Measurements from ENCODE around the gene GTF3C2.

Gene GTF3C2

GRCh38 chr2:27280826-27281225, 75.7 kb downstream of the GTF3C2 start:
- no peak overlapping the region for H3K4me3 ChIP-seq (ENCODE audit: low read length)
- TF ChIP-seq ZNF274 (IDR thresholded peaks at IDR 0.05; ENCODE audit: low read depth, low read length): no peak

GRCh38 chr2:27278010-27278409, 78.6 kb downstream of the GTF3C2 start:
- TF ChIP-seq ZNF274 (IDR thresholded peaks at IDR 0.05; ENCODE audit: low read depth, low read length): no peak
- no peak overlapping the region for H3K4me3 ChIP-seq (ENCODE audit: low read length)
